GM18907 (cell line): Measurements from ENCODE around the gene CDK5RAP2.
"Not testable (repeated sequence)": the region's sequence is repeated elsewhere in the genome, so short reads cannot be mapped to it uniquely, and the experiment has no call there.

Experiments used
- ATAC-seq: cut with Tn5 transposase; IDR thresholded peaks from one replicate; pipeline ENCODE4 v1.9.1; 2021; ENCODE audit warnings: mild to moderate bottlenecking, moderate library complexity; ENCODE audit not compliant: unreplicated experiment

Gene CDK5RAP2

DNA sequence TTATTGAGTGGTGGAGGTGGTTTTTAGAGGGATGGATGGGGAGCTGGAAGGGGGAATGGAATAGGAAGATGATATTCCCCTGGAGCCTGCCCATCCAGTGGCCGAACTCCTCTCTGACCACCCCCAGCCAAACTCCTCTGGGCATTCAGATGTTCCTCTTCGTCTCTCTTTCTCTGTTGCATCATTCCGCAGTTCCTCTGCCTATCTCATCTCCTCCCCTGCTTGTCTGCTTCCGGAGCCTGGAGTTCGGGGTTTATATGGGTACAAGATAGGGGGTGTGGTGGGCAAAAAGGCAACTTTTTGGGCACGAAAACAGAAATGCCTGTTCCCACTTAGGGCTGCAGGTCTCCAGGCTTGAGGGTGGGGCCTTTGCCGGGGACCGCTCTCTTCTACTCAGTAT lies 12.2 kb upstream of the CDK5RAP2 start:
- ATAC-seq = no peak

GRCh38 chr9:120587328-120587727 lies 7.4 kb upstream of the CDK5RAP2 start:
- no peak for ATAC-seq

DNA sequence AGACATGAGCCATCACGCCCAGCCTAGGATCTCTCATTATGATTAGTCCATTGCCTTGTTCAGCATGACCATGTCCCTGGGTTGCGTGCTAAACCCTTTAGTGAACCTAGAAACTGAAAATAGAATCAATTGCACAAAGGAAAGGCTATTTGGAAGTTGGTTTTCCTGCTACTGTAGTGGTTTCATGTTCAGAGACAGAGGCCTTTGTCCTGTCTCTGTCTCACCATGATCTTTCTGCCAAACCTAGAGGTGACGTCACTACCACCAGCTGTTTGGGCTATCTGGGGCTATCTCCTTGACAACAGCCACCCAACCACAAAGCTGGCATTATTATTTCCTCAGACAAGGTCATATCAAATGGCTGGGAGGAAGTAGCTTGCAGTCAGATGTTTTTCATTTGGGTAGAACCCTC lies 4.0 kb upstream of the CDK5RAP2 start:
- ATAC-seq = peak; percentile 66

DNA sequence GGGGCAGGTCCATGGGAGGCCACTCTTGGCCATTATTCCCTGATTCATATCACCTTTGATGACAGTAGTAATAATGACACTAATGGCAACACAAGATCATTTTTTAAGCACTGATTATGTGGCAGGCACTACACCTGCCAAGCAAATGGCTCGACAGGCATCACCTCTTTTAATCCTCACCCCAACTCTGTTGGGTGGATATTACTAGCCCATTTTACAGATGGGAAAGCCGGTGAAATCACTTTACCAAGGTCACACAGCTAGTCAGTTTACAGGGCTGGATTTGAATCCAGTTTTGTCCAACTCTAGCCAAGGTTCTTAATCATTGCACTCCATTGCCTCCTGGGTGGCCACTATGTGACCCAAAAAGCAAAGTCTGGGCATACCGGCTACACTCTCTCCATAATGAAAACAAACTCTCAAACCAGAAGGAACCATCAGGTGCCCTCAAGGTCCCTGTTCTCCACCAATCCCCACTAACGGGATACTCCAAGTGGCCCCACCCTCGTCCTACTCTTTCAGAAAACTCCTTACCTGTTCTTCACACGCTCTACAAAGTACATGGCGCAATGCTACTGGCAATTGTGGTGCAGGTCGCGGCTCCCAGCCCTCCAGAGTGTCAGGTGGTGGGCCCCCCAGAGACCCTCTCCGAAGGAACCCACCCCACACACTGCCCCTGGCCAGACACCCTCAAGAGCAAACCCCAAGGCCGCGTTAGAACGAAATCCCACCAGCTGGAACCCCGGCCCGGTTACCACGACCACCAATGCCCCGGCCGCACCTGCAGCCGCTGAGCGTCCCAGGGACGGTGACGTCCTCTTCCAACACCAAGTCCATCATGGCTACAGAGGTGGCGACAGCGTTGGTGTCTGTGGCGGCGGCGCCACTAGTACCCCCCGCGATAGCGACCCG lies 572 bp downstream of the CDK5RAP2 start:
- peak; percentile 42 for ATAC-seq

- no peak for ATAC-seq
Observed at GRCh38 chr9:120574473-120574872, 5.5 kb downstream of the CDK5RAP2 start.

GRCh38 chr9:120572472-120572871 lies 7.5 kb downstream of the CDK5RAP2 start:
- no peak for ATAC-seq

GRCh38 chr9:120571443-120572257 lies 8.3 kb downstream of the CDK5RAP2 start:
- ATAC-seq = no peak

DNA sequence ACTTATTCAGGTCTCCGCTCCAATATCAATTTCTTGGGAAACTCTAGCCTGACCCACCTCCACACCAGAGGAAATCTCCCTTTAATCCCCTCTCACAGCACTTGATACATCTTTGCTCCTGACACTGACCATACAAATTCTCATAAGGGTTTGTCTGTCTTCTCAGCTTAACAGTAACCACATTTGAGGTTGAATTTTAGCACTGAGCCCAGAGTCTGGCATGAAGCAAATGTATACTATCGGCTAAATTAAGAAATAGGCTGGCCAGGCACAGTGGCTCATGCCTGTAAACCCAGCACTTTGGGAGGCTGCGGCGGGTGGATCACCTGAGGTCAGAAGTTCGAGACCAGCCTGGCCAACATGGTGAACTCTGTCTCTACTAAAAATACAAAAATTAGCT lies 9.7 kb downstream of the CDK5RAP2 start:
- no peak for ATAC-seq

- no peak for ATAC-seq
Observed at GRCh38 chr9:120569556-120569955, 10.4 kb downstream of the CDK5RAP2 start.

GRCh38 chr9:120568816-120569215 lies 11.2 kb downstream of the CDK5RAP2 start:
- no peak for ATAC-seq

DNA sequence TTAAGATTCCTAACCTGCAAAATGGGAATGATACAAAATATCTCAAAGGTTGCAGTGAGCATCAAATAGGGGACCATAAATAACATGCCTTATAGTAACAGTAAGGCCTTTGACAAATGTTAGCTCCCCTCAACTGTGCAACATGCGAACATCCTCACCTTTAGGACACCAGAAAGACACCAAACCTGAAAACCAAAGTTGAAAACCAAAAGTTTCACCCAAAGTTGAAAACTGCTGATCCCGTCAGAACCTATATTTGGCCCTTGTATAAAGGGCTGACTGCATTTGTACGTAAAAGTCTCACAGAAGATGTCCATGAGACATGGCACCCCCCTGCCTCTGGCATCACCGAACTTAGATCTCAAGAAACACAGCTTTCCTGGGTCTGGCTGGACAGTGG lies 12.1 kb downstream of the CDK5RAP2 start:
- ATAC-seq = no peak

- ATAC-seq = no peak
Observed at GRCh38 chr9:120567081-120567480, 12.9 kb downstream of the CDK5RAP2 start.

DNA sequence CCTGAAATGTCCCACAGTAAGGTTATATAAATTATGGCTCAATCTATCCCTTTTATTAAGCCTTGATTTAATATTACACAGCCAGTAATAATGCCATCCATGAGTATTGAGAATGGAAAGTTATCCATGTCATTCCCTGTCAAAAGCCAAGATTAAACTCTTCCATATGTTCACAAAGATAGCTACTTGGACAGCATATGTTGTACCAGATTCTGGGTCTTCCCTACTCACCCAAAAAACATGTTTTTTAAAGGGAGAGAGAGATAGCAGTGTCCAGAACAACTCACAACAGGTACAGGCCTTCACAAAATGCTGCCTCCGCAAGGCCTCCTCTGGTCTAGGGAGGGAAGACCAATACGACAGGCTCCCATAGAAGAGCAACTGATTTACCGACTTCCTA lies 15.4 kb downstream of the CDK5RAP2 start:
- ATAC-seq = no peak

GRCh38 chr9:120562861-120563443 lies 17.0 kb downstream of the CDK5RAP2 start:
- no peak for ATAC-seq

DNA sequence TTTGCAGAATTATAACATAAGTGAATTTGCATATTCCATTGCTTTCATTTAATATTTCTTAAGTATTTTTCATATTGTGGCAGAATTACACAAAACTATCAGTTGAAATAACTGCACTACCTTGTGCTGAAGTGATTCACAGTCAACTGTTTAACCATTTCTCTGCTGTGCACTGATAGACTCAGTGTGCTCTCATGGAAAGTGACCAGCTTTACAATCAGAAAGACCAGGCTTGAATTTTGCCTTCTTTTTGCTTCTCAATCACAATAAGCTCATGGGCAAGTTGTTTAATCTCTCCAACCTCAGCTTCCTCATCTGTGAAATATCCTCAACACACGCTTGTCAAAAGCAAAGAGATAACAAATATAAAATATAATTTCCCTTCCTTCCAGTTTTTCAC lies 18.3 kb downstream of the CDK5RAP2 start:
- no peak for ATAC-seq

DNA sequence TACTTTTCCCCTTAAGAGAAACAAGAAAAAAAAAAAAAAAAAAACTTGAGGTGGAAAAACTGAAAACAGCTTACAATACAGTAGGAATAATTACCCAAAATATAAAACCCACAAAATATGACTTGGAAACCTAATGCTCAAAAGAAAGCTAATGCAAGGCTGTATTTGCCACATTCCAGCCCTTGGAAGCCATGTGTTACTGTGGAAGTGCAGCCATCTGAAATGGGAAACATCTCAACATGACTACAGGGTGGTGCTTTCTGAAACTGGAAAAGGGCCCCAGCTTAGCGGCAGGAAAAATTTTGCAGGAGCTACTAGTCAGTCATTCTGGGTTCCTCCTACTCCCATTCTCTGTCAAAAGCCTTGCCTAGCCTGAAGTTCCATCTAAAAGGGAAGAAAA lies 20.4 kb downstream of the CDK5RAP2 start:
- no peak for ATAC-seq

DNA sequence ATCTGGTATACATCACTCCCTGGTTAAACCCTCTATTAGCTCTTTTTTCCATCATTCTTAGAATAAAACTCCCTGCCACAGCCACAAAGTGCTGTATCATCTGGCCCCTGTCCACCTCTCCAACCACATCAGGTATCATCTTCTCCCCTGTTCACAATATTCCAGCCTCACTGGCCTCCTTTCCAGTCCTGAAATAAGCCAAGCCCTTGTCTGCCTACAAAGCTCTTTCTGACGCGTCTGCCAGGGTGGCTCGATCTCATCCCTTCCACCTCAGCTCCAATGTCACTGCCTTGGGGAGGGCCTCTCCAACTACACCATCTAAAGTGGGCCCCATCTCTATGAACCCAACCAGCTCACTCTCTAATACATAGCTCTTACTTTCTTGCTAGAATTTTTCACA lies 21.5 kb downstream of the CDK5RAP2 start:
- no peak for ATAC-seq

DNA sequence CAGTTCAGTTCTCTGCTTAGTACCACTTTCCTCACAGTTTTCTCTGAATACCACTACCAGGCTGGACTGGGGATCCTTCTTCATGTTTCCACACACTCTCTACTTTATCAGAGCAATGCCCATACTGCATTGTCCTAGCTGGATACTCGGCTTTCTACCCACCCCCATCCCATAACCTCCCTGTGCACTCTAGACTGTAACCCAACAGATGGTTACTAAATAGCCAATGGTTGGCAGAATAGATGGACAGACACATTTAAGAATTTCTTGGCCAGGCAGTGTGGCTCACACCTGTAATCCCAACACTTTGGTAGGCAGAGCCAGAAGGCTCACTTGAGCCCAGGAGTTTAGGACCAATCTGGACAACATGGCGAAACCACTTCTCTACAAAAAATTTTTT lies 22.8 kb downstream of the CDK5RAP2 start:
- ATAC-seq = no peak

GRCh38 chr9:120556775-120557174 lies 23.2 kb downstream of the CDK5RAP2 start:
- no peak for ATAC-seq

GRCh38 chr9:120555839-120556238 lies 24.1 kb downstream of the CDK5RAP2 start:
- ATAC-seq = no peak

- ATAC-seq = not testable (repeated sequence)
Observed at GRCh38 chr9:120552210-120552704, 27.7 kb downstream of the CDK5RAP2 start.
